ENCODE results near the gene ZNF576.

- TF ChIP-seq, protein P1, sequence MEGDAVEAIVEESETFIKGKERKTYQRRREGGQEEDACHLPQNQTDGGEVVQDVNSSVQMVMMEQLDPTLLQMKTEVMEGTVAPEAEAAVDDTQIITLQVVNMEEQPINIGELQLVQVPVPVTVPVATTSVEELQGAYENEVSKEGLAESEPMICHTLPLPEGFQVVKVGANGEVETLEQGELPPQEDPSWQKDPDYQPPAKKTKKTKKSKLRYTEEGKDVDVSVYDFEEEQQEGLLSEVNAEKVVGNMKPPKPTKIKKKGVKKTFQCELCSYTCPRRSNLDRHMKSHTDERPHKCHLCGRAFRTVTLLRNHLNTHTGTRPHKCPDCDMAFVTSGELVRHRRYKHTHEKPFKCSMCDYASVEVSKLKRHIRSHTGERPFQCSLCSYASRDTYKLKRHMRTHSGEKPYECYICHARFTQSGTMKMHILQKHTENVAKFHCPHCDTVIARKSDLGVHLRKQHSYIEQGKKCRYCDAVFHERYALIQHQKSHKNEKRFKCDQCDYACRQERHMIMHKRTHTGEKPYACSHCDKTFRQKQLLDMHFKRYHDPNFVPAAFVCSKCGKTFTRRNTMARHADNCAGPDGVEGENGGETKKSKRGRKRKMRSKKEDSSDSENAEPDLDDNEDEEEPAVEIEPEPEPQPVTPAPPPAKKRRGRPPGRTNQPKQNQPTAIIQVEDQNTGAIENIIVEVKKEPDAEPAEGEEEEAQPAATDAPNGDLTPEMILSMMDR (IDR thresholded peaks at IDR 0.05; ENCODE audit: insufficient read depth, low read length, poor library complexity, severe bottlenecking), result no peak
- no peak for TF ChIP-seq EZH2phosphoT487 (conservative IDR thresholded peaks at IDR 0.05; ENCODE audit: low read length)
Observed at GRCh38 chr19:43620061-43621001, 23.9 kb downstream of the ZNF576 start.

Data from SU-DHL-6 (cell line).